ENCODE measurements around the gene LY6G5B. TPM values are rescaled to one million over a fixed set of nuclear protein-coding genes. Genes with fewer than 3 reads are reported as not detected.
A peak's percentile ranks its signal among the peaks of the same experiment; 100 is the strongest.

The LY6G5B gene
- total and polyA plus RNA-seq, 2 of the 4 experiments (the other 2 are of a cell fraction) = 2.2 to 13.6 TPM

DNA sequence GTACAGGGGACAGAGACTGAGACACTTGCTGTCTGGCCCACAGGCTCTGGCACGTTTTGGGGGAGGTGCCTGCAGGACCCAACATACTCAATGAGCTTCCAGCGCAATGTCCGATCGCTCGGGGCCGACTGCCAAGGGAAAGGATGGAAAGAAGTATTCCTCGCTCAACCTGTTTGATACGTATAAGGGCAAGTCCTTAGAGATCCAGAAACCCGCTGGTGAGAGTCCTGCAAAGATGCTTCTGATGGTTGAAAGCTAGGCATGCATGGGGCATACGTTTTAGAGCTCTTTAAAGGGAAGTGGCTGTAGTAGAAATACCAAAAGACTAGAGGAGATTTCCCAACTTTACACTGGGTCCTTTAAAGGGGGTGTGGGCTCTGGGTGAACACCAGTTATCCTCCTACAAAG is 47.1 kb upstream of the LY6G5B start:
- Histone ChIP-seq H3K4ac (ENCODE audit: low read depth, low read length) (no peak overlapping the region), H4K20me1 (ENCODE audit: insufficient read depth, low read length) (peaks cover 50% of the 10 kb centered on the region), H3K9me3 (ENCODE audit: control insufficient read depth, insufficient read depth, low read length) (no peaks in the 10 kb centered on the region), H2BK20ac (ENCODE audit: low read depth, low read length) (no peak overlapping the region), H2AK5ac (ENCODE audit: low read depth, low read length) (no peak overlapping the region), H3K36me3 (ENCODE audit: control insufficient read depth, insufficient read depth, low read length) (peaks cover 47% of the 10 kb centered on the region), H4K91ac (ENCODE audit: insufficient read depth, low read depth, low read length) (no peak overlapping the region), H3K23ac (ENCODE audit: low read depth, low read length) (peak overlapping the region; percentile 99; the same call in 1 of the 2 replicates), H4K8ac (ENCODE audit: low read depth in 2 of 2, low read length in 2 of 2) (no peak overlapping the region), H3K56ac (ENCODE audit: extremely low read depth, insufficient read depth, low read length) (no peak overlapping the region), H2BK5ac (ENCODE audit: low read depth, low read length, poor library complexity, severe bottlenecking) (peak overlapping the region; percentile 15), H3K27ac (ENCODE audit: insufficient read depth, low read length) (no peak overlapping the region), H3K4me3 (ENCODE audit: insufficient read depth, low read depth, low read length) (no peak overlapping the region), H3K9ac (ENCODE audit: low read depth, low read length) (peak overlapping the region; percentile 100; the same call in 1 of the 2 replicates), H3K14ac (replicated peaks; ENCODE audit: low read depth, low read length) (no peak overlapping the region), H2AFZ (replicated peaks; ENCODE audit: low read length, poor library complexity) (no peak overlapping the region), H2AK9ac (replicated peaks; ENCODE audit: low read depth, low read length, poor library complexity) (no peak overlapping the region), H3K18ac (ENCODE audit: low read depth, low read length) (no peak overlapping the region), H3K79me1 (ENCODE audit: low read depth in 1 of 2, low read length in 2 of 2) (peaks cover 22 to 56% of the 10 kb centered on the region in 2 experiments), H3K9me1 (ENCODE audit: insufficient read depth, low read length) (peaks cover 6% of the 10 kb centered on the region), H3K4me2 (ENCODE audit: low read depth, low read length) (peak overlapping the region; percentile 98), H2BK15ac (ENCODE audit: low read depth, low read length) (no peak overlapping the region), H3K27me3 (ENCODE audit: control insufficient read depth, insufficient read depth, low read length) (no peaks in the 10 kb centered on the region), H4K5ac (ENCODE audit: low read depth, low read length) (no peak overlapping the region), H2BK120ac (ENCODE audit: low read depth, low read length) (no peak overlapping the region), H3K4me1 (ENCODE audit: control insufficient read depth, insufficient read depth, low read length) (no peaks in the 10 kb centered on the region)
- in situ Hi-C loops (cut with MboI; ENCODE audit: low sequenced_read_pairs) (no loop called here), intact Hi-C loops (cut with micrococcal nuclease) (no loop called here), dilution Hi-C loops (cut with HindIII; ENCODE audit: low sequenced_read_pairs, unreplicated experiment) (no loop called here)
- TF ChIP-seq CEBPB (IDR thresholded peaks at IDR 0.05; ENCODE audit: low read depth, low read length) (no peak), NFE2L2 (IDR thresholded peaks at IDR 0.05; ENCODE audit: low read depth, low read length) (no peak), ELK1 (IDR thresholded peaks at IDR 0.05; ENCODE audit: borderline replicate concordance, low read depth, low read length) (no peak), MXI1 (IDR thresholded peaks at IDR 0.05; ENCODE audit: borderline replicate concordance, low read depth, low read length) (no peak), CTCF (conservative IDR thresholded peaks at IDR 0.05; ENCODE audit: low read depth, low read length) (no peak), POLR2A (IDR thresholded peaks at IDR 0.05; ENCODE audit: low read depth, low read length) (no peak; the same call in 1 of the 2 replicates), RAD21 (IDR thresholded peaks at IDR 0.05; ENCODE audit: low read length) (no peak), BHLHE40 (IDR thresholded peaks at IDR 0.05; ENCODE audit: low read depth, low read length) (no peak)
- TF ChIP-seq, protein P1, sequence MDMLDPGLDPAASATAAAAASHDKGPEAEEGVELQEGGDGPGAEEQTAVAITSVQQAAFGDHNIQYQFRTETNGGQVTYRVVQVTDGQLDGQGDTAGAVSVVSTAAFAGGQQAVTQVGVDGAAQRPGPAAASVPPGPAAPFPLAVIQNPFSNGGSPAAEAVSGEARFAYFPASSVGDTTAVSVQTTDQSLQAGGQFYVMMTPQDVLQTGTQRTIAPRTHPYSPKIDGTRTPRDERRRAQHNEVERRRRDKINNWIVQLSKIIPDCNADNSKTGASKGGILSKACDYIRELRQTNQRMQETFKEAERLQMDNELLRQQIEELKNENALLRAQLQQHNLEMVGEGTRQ (IDR thresholded peaks at IDR 0.05; ENCODE audit: low read depth, low read length) = no peak
- no peak for DNase-seq
- POLR2A ChIA-PET (ENCODE audit: unreplicated experiment) = interaction anchor here (0.6 kb wide), 1 partner anchor 216 kb away, joined by 4 read pairs; no protein-coding TSS in a partner anchor
- BruUV-seq (replicated peaks) = no TSS peak
- WGBS, 2 experiments (ENCODE audit: extremely low coverage in 2 of 2, insufficient read length in 1 of 2) = 60% methylated on average over 2 of the region's 10 CpGs; no CpG with 5 or more reads in 1 of the 2 experiments
- no peak for ATAC-seq (ENCODE audit: low read depth)
- CTCF ChIA-PET = interaction anchor here (1.3 kb wide), 1 partner anchor 15 kb away, joined by 4 read pairs; no protein-coding TSS in a partner anchor

Data from IMR-90 (cell line).